KBM-7 (cell line): ENCODE data around the gene ATP11B.

Experiments
- DNase-seq: peaks from one replicate; pipeline ENCODE4 v3.0.0-alpha.2; 2015
- in situ Hi-C: fragments of 300-500 bp; cut with MboI; formaldehyde crosslinking; loops from 2 replicates; pipeline ENCODE4 v1.14.3; 2020; ENCODE audit warnings: low sequenced_read_pairs, low pct_unique_long_range_greater_than_20kb, mixed read lengths

ATP11B gene

GRCh38 chr3:182935803-182936202 lies 142.5 kb downstream of the ATP11B start:
- no peak for DNase-seq
- in situ Hi-C loops, result no loop called here

- in situ Hi-C loops, result no loop called here
- no peak for DNase-seq
Observed at GRCh38 chr3:182936239-182936917, 143.1 kb downstream of the ATP11B start.

- DNase-seq, result no peak
- in situ Hi-C loops, result no loop called here
Observed at GRCh38 chr3:182936918-182937285, 143.6 kb downstream of the ATP11B start.

- in situ Hi-C loops, result no loop called here
- DNase-seq, result peak; percentile 23
Observed at GRCh38 chr3:182937293-182938051, 144.2 kb downstream of the ATP11B start.

- in situ Hi-C loops, result no loop called here
- DNase-seq, result no peak
Observed at GRCh38 chr3:182940266-182940808, 147.0 kb downstream of the ATP11B start.

- no peak for DNase-seq
- in situ Hi-C loops, result no loop called here
Observed at GRCh38 chr3:182941719-182942118, 148.4 kb downstream of the ATP11B start.

GRCh38 chr3:182947888-182948287 lies 154.6 kb downstream of the ATP11B start:
- peak; percentile 14 for DNase-seq
- in situ Hi-C loops, result no loop called here

- no peak for DNase-seq
- in situ Hi-C loops, result no loop called here
Observed at GRCh38 chr3:182948305-182948704, 155.0 kb downstream of the ATP11B start.

- in situ Hi-C loops, result no loop called here
- no peak for DNase-seq
Observed at GRCh38 chr3:182949688-182950087, 156.4 kb downstream of the ATP11B start.

GRCh38 chr3:182954553-182955235 lies 161.4 kb downstream of the ATP11B start:
- in situ Hi-C loops, result no loop called here
- no peak for DNase-seq

GRCh38 chr3:182957226-182957625 lies 163.9 kb downstream of the ATP11B start:
- no peak for DNase-seq
- in situ Hi-C loops, result no loop called here

- in situ Hi-C loops, result no loop called here
- no peak for DNase-seq
Observed at GRCh38 chr3:182957676-182958266, 164.5 kb downstream of the ATP11B start.

GRCh38 chr3:182959474-182960350 lies 166.4 kb downstream of the ATP11B start:
- in situ Hi-C loops, result no loop called here
- peak; percentile 50 for DNase-seq

- DNase-seq, result no peak
- in situ Hi-C loops, result no loop called here
Observed at GRCh38 chr3:182962166-182962565, 168.9 kb downstream of the ATP11B start.

- in situ Hi-C loops, result no loop called here
- DNase-seq, result no peak
Observed at GRCh38 chr3:182964179-182964578, 170.9 kb downstream of the ATP11B start.

- in situ Hi-C loops, result no loop called here
- DNase-seq, result no peak
Observed at GRCh38 chr3:182965861-182966366, 172.6 kb downstream of the ATP11B start.

- in situ Hi-C loops, result no loop called here
- peak; percentile 35 for DNase-seq
Observed at GRCh38 chr3:182967218-182968204, 174.2 kb downstream of the ATP11B start.
